HG03135 (cell line): Measurements from ENCODE around the gene SNAPC4.
"Not testable (repeated sequence)": the region's sequence is repeated elsewhere in the genome, so short reads cannot be mapped to it uniquely, and the experiment has no call there.

Experiments used
- ATAC-seq: cut with Tn5 transposase; IDR thresholded peaks from one replicate; pipeline ENCODE4 v1.9.1; 2021; ENCODE audit warnings: mild to moderate bottlenecking, moderate library complexity; ENCODE audit not compliant: unreplicated experiment

SNAPC4 gene

DNA sequence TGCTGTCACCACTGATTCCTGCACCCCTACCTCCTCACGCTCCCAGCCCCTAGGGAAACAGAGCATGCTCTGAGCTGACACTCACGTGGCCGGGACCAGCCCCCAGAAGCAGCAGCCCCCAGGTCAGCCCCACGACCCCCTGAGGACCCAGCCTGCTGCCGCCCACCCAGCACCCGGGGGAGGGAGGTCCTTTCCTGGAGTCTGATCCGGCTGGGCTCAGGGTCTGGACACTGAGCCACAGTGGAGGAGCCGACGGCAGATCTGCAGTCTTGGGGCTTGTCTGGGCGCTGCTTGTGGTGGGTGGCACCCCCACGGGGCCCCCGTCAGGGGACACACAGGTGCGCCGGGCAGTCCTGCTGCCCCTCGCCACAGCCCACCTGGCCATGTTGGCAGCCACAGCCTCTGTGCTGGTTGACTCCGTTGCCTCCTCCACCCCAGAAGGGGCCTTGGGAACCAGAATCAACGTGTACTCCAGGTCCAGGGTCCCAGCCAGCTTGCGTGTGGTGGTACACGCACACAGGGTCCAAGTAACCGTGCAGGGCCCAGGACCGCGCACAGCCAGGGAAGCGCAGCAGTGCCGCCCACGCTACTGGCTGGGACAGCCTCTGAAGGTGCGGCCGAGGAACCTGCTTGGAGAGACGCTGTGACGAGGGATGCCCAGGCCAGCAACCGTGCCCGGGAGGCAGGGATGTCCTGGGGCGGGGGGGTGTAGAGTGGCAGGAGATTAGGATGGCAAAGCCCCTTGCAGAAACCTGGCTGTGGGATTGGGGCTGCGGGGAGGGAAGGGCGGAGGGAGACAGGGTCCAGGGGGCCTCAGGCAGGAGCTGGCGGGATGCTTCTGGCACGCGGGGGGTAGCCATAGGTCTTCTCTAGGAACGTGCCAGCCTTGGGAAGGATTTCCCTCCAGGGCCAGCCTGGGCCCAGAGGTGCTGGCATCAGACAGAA, 39.9 kb downstream of the SNAPC4 start:
- no peak for ATAC-seq

- ATAC-seq, result no peak
Observed at GRCh38 chr9:136358888-136359287, 41.1 kb downstream of the SNAPC4 start.

GRCh38 chr9:136358016-136358415, 42.0 kb downstream of the SNAPC4 start:
- ATAC-seq, result no peak

DNA sequence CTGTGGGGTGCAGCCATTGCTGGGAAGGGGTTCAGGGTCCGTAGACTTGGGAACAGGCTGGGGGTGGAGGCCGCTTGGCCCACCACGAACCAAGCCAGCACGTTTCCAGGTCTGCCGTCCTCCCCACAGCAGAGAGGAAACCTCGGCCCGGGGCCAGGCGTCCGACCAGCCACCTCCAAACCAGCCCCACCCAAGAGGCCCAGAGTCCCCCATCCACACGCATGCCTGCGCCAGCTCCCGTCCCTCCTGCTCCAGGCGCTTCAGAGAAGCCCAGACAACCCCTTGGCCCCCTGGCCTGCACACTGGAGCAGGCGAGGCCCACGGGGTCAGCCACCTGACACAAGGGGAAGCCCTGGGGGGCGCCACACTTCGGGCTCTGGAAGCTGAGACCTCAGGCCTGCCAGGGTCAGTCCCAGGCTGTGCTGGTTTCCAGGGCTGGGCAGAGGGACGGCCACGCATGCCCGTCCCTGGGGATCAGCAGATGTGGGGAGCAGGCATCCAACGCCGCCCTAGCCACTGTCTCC, 42.7 kb downstream of the SNAPC4 start:
- no peak for ATAC-seq

DNA sequence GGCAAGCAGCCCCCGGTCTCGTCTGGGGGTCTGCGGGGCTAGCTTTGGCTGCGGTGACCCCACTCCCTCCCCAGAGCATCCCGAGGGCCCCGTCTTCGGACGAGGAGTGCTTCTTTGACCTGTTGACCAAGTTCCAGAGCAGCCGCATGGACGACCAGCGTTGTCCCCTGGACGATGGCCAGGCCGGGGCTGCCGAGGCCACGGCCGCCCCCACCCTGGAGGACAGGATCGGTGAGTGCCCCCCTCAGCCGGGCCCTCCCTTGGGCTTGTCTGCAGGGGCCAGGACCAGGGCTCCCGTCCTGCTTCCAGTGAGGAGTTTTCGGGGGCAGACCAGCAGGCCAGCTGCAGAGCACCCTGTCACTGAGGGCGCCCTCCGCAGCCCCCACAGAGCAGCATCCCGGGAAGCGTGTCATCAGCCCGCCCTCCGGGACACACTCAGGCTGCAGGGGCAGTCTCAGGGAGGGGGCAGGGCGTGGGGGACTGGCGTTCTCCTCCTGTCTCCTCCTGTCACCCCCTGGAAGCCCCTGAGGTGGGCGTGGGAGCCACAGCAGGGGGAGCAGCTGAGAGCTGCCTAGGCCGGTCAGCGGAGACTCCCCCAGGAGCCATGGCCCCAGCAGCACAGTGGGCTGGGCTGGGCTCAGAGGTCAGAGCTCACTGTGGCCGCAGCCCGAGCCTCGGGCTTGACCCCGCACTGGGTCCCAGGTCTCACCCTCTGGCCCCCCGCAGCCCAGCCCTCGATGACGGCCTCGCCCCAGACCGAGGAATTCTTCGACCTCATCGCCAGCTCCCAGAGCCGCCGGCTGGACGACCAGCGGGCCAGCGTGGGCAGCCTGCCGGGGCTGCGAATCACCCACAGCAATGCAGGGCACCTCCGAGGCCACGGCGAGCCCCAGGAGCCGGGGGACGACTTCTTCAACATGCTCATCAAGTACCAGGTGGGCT, 44.1 kb downstream of the SNAPC4 start:
- ATAC-seq, result no peak

DNA sequence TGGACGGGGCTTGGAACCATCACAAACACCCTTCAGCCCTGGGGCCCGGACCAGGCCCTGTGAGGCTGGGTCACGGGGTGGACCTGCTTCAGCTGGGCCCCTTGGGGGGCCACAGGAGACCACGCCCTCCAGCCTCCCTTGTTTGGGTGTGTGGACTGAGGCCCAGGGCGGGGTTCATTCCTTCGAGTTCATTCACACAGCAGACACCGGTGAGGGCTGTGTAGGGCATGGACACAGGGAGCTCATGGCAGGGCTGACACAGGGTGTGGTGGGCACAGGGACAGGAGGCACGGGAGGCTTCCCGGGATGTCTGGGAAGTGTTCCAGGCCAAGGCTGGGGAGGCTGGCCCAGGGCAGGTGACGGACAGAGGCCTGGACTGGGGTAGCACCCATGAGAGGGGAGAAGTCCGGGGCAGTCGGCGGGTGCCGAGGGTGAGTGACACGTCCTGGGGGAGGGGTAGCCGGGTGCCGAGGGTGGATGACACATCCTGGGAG, 45.3 kb downstream of the SNAPC4 start:
- ATAC-seq, result no peak

DNA sequence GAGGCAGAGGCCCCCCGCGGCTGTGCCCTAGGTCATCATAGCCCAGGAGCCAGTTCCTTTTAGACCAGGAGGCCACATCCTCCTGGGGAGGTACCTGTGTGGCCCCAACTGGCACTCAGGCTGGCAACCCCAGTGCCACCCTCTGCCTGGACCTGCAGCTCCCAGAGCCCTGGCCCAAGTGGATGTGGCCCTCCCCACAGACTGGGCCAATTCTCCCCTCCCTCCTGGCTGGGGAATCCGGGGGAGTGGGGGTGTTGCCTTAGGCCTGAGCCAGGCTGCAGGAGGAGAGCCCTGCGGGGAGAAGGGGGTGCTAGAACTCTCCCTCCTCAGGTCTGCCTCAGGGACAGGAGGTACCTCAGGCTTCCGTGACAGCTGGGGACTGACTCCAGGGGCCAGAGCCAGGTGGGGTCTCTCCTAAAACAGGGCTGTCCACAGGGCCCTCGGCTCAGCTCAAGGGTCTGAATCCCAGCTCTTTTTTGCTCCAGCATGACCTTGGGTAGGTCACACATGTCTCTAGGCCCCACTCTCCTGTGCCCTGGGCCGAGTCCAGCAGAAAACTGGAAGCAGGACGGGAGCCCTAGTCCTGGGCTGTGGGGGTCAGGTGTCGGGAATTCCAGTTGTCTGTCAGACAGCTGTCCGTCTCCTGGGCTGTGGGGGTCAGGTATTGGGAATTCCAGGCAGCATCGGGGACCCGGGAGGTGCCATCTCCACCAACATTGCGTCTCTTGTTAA, 46.0 kb downstream of the SNAPC4 start:
- no peak for ATAC-seq

DNA sequence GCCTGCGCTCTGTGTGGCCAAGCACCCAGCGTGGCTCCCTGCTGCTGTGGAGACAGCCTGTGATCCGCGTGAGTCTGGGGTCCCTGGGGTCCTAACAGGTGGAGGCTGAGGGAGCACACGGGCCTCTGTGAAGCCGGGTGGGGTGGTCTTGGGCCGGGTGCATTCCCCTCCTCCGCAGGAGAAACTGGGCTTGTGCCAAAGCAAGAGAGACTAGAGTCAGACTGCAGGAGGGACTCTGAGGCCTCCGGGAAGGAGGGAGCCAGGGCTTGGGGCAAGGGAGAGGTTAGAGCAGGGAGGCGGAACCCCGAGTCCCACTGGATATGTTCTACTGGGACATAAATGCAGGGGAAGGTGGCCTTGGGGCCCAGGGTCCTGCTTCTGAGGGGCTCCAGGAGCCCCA, 46.9 kb downstream of the SNAPC4 start:
- no peak for ATAC-seq

DNA sequence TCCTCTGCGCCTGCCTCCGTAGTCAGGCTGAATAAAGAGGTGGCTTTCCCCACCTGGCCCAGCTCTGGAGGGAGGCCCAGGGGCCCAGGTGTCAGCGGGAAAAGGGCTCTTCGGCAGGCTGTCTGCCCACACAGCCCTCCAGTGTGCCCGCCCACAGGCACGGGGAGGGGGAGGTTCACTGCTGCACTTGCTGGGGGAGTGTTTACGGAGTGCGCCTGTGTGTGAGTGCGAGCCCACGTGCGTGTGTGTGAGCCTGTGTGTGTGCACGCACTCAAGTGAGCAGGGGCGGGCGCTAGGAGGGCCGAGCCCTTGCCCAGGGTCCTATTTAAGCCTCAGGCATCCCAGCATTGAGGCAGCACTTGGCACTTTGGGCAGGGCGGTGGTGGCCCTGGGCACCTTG, 47.3 kb downstream of the SNAPC4 start:
- no peak for ATAC-seq

DNA sequence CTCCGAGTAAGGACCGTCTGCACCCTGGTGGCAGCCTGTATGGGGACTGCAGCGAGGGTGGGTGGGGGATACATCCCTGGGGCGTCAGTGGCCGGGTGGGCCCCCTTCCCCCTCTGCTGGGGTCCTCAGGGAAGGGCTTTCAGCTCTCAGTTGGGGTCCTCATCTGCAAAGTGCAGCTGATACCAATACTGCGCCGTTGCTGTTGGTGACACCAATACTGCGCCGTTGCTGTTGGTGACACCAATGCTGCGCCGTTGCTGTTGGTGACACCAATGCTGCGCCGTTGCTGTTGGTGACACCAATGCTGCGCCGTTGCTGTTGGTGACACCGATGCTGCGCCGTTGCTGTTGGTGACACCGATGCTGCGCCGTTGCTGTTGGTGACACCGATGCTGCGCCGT, 48.1 kb downstream of the SNAPC4 start:
- not testable (repeated sequence) for ATAC-seq

- no peak for ATAC-seq
Observed at GRCh38 chr9:136351252-136351800, 48.6 kb downstream of the SNAPC4 start.
